Brain microvascular endothelial cell (primary cell): ENCODE results near the gene TWF2.
"Not testable (repeated sequence)": the region's sequence is repeated elsewhere in the genome, so short reads cannot be mapped to it uniquely, and the experiment has no call there.

ENCODE experiments used
- DNase-seq: peaks from one replicate; pipeline ENCODE4 v3.0.0-alpha.2; 2020
- H3K27ac ChIP-seq: fragments of 250-450 bp; sonication (Bioruptor Pico); 2 replicates; pipeline ENCODE4 v1.5.1; 2020; ENCODE audit warnings: mild to moderate bottlenecking, moderate library complexity
- H3K27me3 ChIP-seq: fragments of 250-450 bp; sonication (Bioruptor Pico); replicated peaks from 2 replicates; pipeline ENCODE4 v1.5.1; 2020; ENCODE audit warnings: mild to moderate bottlenecking
- H3K36me3 ChIP-seq: fragments of 250-450 bp; sonication (Bioruptor Pico); replicated peaks from 2 replicates; pipeline ENCODE4 v1.5.1; 2020; ENCODE audit warnings: mild to moderate bottlenecking
- H3K4me3 ChIP-seq: 2 replicates; pipeline ENCODE4 v1.5.1; 2011; ENCODE audit warnings: low read depth, mild to moderate bottlenecking, control low read depth, low read length, moderate library complexity
- in situ Hi-C: cut with HindIII; loops from 2 replicates; pipeline ENCODE4 v1.10.0; 2017; ENCODE audit warnings: low sequenced_read_pairs, low pct_ligation_motif_present
- TF ChIP-seq, protein P1 (sequence below): IDR thresholded peaks from 2 replicates; pipeline ENCODE4 v1.5.1; 2011; ENCODE audit warnings: low read depth, mild to moderate bottlenecking, moderate library complexity, low read length, control low read depth, inconsistent platforms; ENCODE audit errors: missing control alignments

TWF2 gene

DNA sequence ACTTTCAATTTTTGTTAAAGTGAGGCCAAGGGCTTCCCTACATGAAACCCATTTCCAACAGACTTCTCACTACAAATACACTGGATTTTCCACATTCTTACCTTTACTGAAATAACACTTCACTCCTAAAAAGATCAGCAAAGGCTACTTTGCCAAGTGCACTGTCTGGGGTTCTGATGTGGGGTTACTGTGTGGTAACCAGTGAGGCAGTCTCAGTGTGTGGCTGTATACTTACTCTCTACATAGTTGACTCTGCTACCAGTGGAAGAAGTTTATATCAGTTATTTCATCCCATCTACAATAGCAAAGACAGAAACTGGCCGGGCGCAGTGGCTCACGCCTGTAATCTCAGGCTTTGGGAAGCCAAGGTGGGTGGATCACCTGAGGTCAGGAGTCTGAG lies 33.9 kb upstream of the TWF2 start:
- no peaks in the 10 kb centered on the region for H3K27me3 ChIP-seq
- in situ Hi-C loops = no loop called here
- peaks cover 29% of the 10 kb centered on the region for H3K36me3 ChIP-seq
- TF ChIP-seq, protein P1, sequence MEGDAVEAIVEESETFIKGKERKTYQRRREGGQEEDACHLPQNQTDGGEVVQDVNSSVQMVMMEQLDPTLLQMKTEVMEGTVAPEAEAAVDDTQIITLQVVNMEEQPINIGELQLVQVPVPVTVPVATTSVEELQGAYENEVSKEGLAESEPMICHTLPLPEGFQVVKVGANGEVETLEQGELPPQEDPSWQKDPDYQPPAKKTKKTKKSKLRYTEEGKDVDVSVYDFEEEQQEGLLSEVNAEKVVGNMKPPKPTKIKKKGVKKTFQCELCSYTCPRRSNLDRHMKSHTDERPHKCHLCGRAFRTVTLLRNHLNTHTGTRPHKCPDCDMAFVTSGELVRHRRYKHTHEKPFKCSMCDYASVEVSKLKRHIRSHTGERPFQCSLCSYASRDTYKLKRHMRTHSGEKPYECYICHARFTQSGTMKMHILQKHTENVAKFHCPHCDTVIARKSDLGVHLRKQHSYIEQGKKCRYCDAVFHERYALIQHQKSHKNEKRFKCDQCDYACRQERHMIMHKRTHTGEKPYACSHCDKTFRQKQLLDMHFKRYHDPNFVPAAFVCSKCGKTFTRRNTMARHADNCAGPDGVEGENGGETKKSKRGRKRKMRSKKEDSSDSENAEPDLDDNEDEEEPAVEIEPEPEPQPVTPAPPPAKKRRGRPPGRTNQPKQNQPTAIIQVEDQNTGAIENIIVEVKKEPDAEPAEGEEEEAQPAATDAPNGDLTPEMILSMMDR = no peak
- H3K27ac ChIP-seq = no peak overlapping the region
- H3K4me3 ChIP-seq = no peak overlapping the region
- DNase-seq = no peak

DNA sequence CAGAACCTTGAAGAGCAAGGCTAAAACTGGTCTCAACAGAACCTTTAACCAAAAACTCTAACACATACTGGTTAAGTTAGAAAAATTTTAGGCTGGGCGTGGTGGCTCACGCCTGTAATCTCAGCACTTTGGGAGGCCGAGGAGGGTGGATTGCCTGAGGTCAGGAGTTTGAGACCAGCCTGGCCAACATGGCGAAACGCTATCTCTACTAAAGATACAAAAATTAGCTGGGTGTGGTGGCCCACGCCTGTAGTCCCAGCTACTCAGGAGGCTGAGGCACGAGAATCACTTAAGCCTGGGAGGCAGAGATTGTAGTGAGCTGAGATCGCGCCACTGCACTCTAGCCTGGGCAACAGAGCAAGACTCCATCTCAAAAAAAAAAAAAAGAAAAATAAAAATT lies 33.2 kb upstream of the TWF2 start:
- H3K27ac ChIP-seq, in situ Hi-C loops, H3K27me3 ChIP-seq, DNase-seq, H3K4me3 ChIP-seq: not testable (repeated sequence)
- peaks cover 34% of the 10 kb centered on the region for H3K36me3 ChIP-seq

DNA sequence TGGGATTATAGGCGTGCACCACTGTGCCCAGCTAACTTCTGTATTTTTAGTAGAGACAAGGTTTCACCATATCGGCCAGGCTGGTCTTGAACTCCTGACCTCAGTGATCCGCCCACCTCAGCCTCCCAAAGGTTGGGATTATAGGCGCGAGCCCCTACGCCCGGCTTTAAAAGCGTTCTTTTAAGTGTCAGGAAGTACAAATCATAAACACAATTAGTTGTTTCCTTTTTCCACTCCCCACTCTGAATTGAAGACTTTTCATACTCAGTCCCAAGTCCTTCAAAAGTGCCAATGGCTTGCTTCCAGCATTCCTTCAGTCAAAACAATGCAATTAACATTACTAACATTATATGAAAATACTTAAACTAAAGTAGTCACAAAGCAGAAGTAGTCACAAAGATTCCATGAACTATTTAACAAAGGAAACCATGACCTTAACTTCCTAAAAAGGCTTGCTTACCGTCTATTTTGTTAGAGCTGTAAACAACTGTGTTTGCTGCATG lies 31.3 kb upstream of the TWF2 start:
- Histone ChIP-seq H3K27ac (no peak overlapping the region), H3K27me3 (no peaks in the 10 kb centered on the region), H3K4me3 (no peak overlapping the region), H3K36me3 (peaks cover 49% of the 10 kb centered on the region)
- DNase-seq = no peak
- TF ChIP-seq, protein P1 = no peak
- in situ Hi-C loops = no loop called here

DNA sequence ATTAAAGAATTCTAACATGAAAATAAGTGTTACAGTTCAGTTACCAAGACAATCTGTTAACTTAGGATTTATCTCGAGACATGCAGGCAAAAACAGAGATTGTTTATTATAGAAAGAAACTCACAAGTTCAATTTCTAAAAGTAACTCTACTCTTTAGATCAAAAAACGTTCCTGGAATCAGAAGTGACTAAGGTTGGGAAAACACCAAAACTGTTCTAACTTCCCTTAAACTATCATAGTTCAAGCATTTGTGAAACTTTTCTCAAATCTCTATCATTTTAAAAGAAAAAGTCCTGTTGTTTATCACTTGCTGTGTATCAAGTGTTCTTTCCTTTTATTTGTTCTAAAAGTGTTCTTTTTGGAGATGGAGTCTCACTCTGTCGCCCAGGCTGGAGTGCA lies 30.8 kb upstream of the TWF2 start:
- DNase-seq = no peak
- Histone ChIP-seq H3K4me3 (no peak overlapping the region), H3K27ac (no peak overlapping the region), H3K36me3 (peaks cover 52% of the 10 kb centered on the region), H3K27me3 (no peaks in the 10 kb centered on the region)
- in situ Hi-C loops = no loop called here
- TF ChIP-seq, protein P1 = no peak

DNA sequence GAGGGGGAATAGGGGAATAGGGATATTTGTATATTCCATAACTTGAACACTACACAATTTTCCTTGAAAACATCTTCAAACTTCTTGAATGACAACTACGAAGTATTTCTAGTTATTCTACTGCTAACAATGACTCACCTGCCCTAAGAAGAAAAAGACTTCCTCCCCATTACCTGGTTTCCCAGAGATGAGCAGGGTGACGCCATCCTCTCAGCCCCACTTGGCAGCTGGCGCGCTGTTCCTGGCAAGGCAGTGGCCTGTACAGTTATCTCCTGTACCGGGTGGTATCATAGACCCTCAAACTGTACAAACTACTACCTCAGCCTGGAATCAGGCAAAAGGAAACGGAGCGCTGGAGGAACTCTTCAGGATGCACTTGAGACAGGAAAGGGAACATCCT lies 29.1 kb upstream of the TWF2 start:
- H3K36me3 ChIP-seq = peaks cover 69% of the 10 kb centered on the region
- in situ Hi-C loops = no loop called here
- no peak for DNase-seq

DNA sequence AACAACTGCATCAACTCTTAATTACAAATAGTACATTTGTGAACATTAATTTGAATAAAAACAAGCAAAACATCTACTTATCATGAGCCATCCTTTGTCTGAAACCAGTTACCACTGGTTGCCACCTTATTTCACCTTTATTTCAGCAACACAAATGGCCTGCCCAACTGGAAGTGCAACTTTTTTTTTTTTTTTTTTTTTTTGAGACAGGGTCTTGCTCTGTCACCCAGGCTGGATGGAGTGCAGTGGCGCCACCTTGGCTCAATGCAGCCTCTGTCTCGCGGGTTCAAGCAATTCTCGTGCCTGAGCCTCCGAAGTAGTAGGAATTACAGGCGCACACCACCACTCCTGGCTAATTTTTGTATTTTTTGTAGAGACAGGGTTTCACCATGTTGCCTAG lies 26.4 kb upstream of the TWF2 start:
- Histone ChIP-seq H3K36me3 (peaks cover 85% of the 10 kb centered on the region), H3K27me3 (no peaks in the 10 kb centered on the region), H3K27ac (no peak overlapping the region), H3K4me3 (no peak overlapping the region)
- DNase-seq = no peak
- in situ Hi-C loops = no loop called here
- TF ChIP-seq, protein P1 = no peak

More for the DNA sequence above, 29.1 kb upstream of the TWF2 start:
- TF ChIP-seq, protein P1 = no peak
- Histone ChIP-seq H3K27me3 (no peaks in the 10 kb centered on the region), H3K4me3 (no peak overlapping the region), H3K27ac (no peak overlapping the region)
